KMS-11 (cell line): Measurements from ENCODE around the gene TAF11L10.
"Not testable (repeated sequence)": the region's sequence is repeated elsewhere in the genome, so short reads cannot be mapped to it uniquely, and the experiment has no call there.

Experiments
- H2AFZ ChIP-seq: fragments of 200-600 bp; sonication (generic); 2 replicates; pipeline ENCODE4 v1.6.1; 2016; ENCODE audit warnings: antibody characterized with exemption, mixed run types, low read depth
- H3K27ac ChIP-seq: fragments of 200-600 bp; sonication (generic); 2 replicates; pipeline ENCODE4 v1.6.1; 2016; ENCODE audit warnings: mild to moderate bottlenecking, mixed run types
- H3K27me3 ChIP-seq: fragments of 200-600 bp; sonication (generic); 2 replicates; pipeline ENCODE4 v1.6.1; 2017; ENCODE audit warnings: mild to moderate bottlenecking, low read depth, mixed run types, moderate library complexity; ENCODE audit not compliant: insufficient read depth
- H3K36me3 ChIP-seq: fragments of 200-600 bp; sonication (generic); 2 replicates; pipeline ENCODE4 v1.6.1; 2017; ENCODE audit warnings: mild to moderate bottlenecking, mixed run types; ENCODE audit not compliant: insufficient read depth
- H3K4me1 ChIP-seq: fragments of 200-600 bp; sonication (generic); 2 replicates; pipeline ENCODE4 v1.6.1; 2016; ENCODE audit warnings: mild to moderate bottlenecking, low read depth, mixed run types; ENCODE audit not compliant: poor library complexity, severe bottlenecking
- H3K4me2 ChIP-seq: fragments of 200-600 bp; sonication (generic); 2 replicates; pipeline ENCODE4 v1.7.0; 2016; ENCODE audit warnings: mild to moderate bottlenecking, mixed run types
- H3K4me3 ChIP-seq: fragments of 200-600 bp; sonication (generic); IDR thresholded peaks from 2 replicates; pipeline ENCODE4 v1.6.1; 2017; ENCODE audit warnings: low read depth, low read length, mixed read lengths; ENCODE audit not compliant: insufficient read depth
- H3K79me2 ChIP-seq: fragments of 200-600 bp; sonication (generic); 2 replicates; pipeline ENCODE4 v1.6.1; 2016; ENCODE audit warnings: low read depth, mixed run types; ENCODE audit not compliant: insufficient read depth
- H3K9ac ChIP-seq: fragments of 200-600 bp; sonication (generic); 2 replicates; pipeline ENCODE4 v1.6.1; 2016; ENCODE audit warnings: mild to moderate bottlenecking, mixed run types
- H4K20me1 ChIP-seq: fragments of 200-600 bp; sonication (generic); 2 replicates; pipeline ENCODE4 v1.6.1; 2016; ENCODE audit warnings: mild to moderate bottlenecking, mixed run types; ENCODE audit not compliant: insufficient read depth
- CTCF ChIP-seq: fragments of 200-600 bp; sonication (generic); conservative IDR thresholded peaks from 2 replicates; pipeline ENCODE4 v1.6.1; 2017; ENCODE audit warnings: low read depth, mild to moderate bottlenecking, antibody characterized with exemption, low read length, moderate library complexity, mixed read lengths

Gene TAF11L10

GRCh38 chr5:17619354-17619753, 21.7 kb upstream of the TAF11L10 start:
- Histone ChIP-seq H3K36me3 (no peaks in the 10 kb centered on the region), H3K4me3 (no peak overlapping the region), H3K4me1 (no peaks in the 10 kb centered on the region), H2AFZ (no peak overlapping the region), H3K27ac (no peak overlapping the region), H4K20me1 (no peaks in the 10 kb centered on the region), H3K27me3 (no peaks in the 10 kb centered on the region), H3K9ac (no peak overlapping the region), H3K4me2 (no peak overlapping the region), H3K79me2 (no peaks in the 10 kb centered on the region)
- no peak for TF ChIP-seq CTCF

- H4K20me1 ChIP-seq, result no peaks in the 10 kb centered on the region
- H3K27me3 ChIP-seq, result no peaks in the 10 kb centered on the region
- H3K4me1 ChIP-seq, result no peaks in the 10 kb centered on the region
- H3K4me3 ChIP-seq, result no peak overlapping the region
- H3K9ac ChIP-seq, result no peak overlapping the region
- no peaks in the 10 kb centered on the region for H3K79me2 ChIP-seq
- no peak for TF ChIP-seq CTCF
- no peak overlapping the region for H3K4me2 ChIP-seq
- H3K36me3 ChIP-seq, result no peaks in the 10 kb centered on the region
- H2AFZ ChIP-seq, result no peak overlapping the region
- no peak overlapping the region for H3K27ac ChIP-seq
These were observed 17.4 kb upstream of the TAF11L10 start for GRCh38 chr5:17614872-17615605.

- H3K27ac ChIP-seq, H3K4me3 ChIP-seq, H3K36me3 ChIP-seq, H4K20me1 ChIP-seq, H3K9ac ChIP-seq, H3K27me3 ChIP-seq, H2AFZ ChIP-seq, H3K4me1 ChIP-seq, H3K4me2 ChIP-seq, H3K79me2 ChIP-seq: not testable (repeated sequence)
These were observed 12.5 kb upstream of the TAF11L10 start, which contains the start of gene TAF11L12 for GRCh38 chr5:17610092-17610491. TSS of gene TAF11L12 (plus strand) at chr5:17610392.

GRCh38 chr5:17607461-17607860, 9.8 kb upstream of the TAF11L10 start:
- H3K9ac ChIP-seq, H3K4me3 ChIP-seq, H3K36me3 ChIP-seq, H3K79me2 ChIP-seq, H3K27ac ChIP-seq, H2AFZ ChIP-seq, H3K27me3 ChIP-seq, H3K4me2 ChIP-seq, H3K4me1 ChIP-seq, H4K20me1 ChIP-seq: not testable (repeated sequence)

GRCh38 chr5:17604951-17605350, 7.3 kb upstream of the TAF11L10 start:
- no peak for TF ChIP-seq CTCF
- Histone ChIP-seq H3K4me3 (no peak overlapping the region), H3K79me2 (no peaks in the 10 kb centered on the region), H4K20me1 (no peaks in the 10 kb centered on the region), H2AFZ (no peak overlapping the region), H3K4me2 (no peak overlapping the region), H3K27me3 (no peaks in the 10 kb centered on the region), H3K27ac (no peak overlapping the region), H3K9ac (no peak overlapping the region), H3K4me1 (no peaks in the 10 kb centered on the region), H3K36me3 (no peaks in the 10 kb centered on the region)

- H3K36me3 ChIP-seq, H3K4me3 ChIP-seq, H3K27me3 ChIP-seq, H3K79me2 ChIP-seq, H3K4me1 ChIP-seq, H3K4me2 ChIP-seq, H4K20me1 ChIP-seq, H2AFZ ChIP-seq, H3K9ac ChIP-seq, H3K27ac ChIP-seq: not testable (repeated sequence)
These were observed 6.3 kb upstream of the TAF11L10 start, which contains the start of gene TAF11L11 for GRCh38 chr5:17603880-17604279. TSS of gene TAF11L11 (plus strand) at chr5:17604183.

- not testable (repeated sequence) for H3K9ac ChIP-seq, H4K20me1 ChIP-seq, H3K36me3 ChIP-seq, H3K4me1 ChIP-seq, H3K27ac ChIP-seq, H2AFZ ChIP-seq, H3K79me2 ChIP-seq, H3K4me2 ChIP-seq, H3K27me3 ChIP-seq, H3K4me3 ChIP-seq
These were observed 3.4 kb downstream of the TAF11L10 start, which contains the start of gene TAF11L9 for GRCh38 chr5:17594255-17594654. TSS of gene TAF11L9 (minus strand) at chr5:17594394.

GRCh38 chr5:17590860-17591259, 6.8 kb downstream of the TAF11L10 start, which contains the start of gene TAF11L8:
TSS of gene TAF11L8 (minus strand) at chr5:17590960.
- not testable (repeated sequence) for H3K4me1 ChIP-seq, H3K4me2 ChIP-seq, H3K79me2 ChIP-seq, H4K20me1 ChIP-seq, H2AFZ ChIP-seq, H3K4me3 ChIP-seq, H3K9ac ChIP-seq, H3K36me3 ChIP-seq, H3K27me3 ChIP-seq, H3K27ac ChIP-seq
